Activated naive CD8-positive, alpha-beta T cell treated with anti-CD3 and anti-CD28 coated beads, Interleukin-2, amount 50 U/mL, for 16 hours (primary cell): ENCODE data around the gene KDM6A.
"Not testable (repeated sequence)": the region's sequence is repeated elsewhere in the genome, so short reads cannot be mapped to it uniquely, and the experiment has no call there.

Experiments used
- DNase-seq: peaks from one replicate; pipeline ENCODE4 v3.0.0-alpha.2; 2020; ENCODE audit warnings: low read depth, low spot score

The KDM6A gene

GRCh38 chrX:44922980-44923379 lies 50.0 kb downstream of the KDM6A start:
- DNase-seq, result no peak

DNA sequence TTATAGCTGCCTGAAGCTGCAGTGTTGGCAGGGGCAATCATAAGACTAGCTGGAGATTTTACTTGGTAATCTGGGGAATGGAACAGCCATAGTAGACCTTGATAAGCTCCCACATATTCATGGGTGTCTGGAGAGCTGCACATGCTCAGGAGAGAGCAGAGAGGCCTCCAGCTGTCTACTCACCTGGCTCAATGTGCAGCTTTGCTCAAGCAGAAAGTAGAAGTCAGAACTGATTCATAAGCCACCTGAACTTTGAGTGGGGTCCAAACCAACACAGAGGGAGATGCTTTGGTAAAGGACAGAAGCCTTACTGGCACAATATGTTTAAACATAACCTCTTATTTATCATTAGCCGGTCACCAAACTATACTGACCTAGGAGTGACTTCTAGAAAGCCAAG lies 54.4 kb downstream of the KDM6A start:
- no peak for DNase-seq

DNA sequence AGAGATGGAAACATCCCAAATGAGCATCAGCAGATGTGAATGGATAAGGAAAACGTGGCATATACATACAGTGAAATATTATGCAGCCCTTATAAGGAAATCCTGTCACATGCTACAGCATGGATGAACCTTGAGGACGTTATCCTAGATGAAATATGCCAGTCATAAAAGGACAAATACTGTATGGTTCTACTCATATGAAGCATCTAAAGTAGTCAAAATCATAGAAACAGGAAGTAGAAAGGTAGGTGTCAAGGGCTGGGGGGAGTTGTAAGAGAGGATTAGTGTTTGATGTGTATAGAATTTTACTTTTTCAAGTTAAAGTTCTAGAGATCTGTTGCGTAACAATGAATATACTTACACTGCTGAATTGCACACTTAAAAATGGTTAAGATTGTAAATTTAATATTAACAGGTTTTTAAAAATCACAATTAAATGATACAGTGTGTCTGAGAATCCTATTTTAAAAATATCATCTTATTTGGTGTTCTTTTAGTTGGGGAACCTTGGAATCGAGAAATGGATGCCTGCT lies 58.5 kb downstream of the KDM6A start:
- DNase-seq, result no peak

GRCh38 chrX:44935172-44935571 lies 62.2 kb downstream of the KDM6A start:
- no peak for DNase-seq

GRCh38 chrX:44935640-44936039 lies 62.7 kb downstream of the KDM6A start:
- no peak for DNase-seq

DNA sequence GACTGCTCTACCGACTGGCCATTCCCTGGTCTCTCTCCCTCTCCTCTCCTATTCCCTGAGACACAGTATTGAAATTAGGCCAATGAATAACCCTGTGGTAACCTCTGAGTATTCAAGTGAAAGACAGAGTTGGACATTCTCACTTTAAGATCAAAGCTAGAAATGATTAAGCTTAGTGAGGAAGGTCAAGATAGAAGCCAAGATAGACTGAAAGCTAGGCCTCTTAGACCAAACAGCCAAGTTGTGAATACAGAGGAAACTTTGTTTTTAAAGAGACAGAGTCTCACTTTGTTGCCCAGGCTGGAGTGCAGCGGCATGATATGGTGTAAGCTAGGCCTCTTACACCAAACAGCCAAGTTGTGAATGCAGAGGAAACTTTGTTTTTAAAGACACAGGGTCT lies 64.6 kb downstream of the KDM6A start:
- no peak for DNase-seq

DNA sequence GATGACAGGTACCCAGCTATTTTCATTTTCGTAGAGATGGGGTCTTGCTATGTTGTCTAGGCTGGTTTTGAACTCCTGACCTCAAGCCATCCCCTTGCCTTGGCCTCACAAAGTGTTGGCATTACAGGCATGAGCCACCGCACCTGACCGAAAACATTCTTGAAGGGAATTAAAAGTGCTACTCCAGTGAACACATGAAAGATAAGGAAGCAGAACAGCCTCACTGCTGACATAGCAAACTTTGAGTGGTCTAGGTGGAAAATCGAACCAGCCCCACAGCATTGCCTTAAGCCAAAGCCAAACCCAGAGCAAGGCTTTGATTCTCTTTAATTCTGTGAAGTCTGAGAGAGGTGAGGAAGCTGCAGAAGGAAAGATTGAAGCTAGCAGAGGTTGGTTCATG lies 65.1 kb downstream of the KDM6A start:
- DNase-seq, result no peak

DNA sequence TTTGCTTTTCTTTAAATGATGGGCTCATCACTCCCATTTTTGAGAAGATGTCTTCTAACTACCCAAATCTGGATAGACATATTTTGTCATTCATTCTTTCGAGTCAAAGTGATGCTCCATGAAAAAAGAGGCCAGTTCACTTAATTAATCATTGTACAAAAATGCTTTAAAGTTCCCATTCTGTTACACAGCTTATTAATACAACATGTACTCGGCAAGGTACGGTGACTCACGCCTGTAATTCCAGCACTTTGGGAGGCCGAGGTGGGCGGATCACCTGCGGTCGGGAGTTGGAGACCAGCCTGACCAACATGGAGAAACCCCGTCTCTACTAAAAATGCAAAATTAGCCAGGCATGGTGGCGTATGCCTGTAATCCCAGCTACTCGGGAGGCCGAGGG lies 67.6 kb downstream of the KDM6A start:
- not testable (repeated sequence) for DNase-seq

DNA sequence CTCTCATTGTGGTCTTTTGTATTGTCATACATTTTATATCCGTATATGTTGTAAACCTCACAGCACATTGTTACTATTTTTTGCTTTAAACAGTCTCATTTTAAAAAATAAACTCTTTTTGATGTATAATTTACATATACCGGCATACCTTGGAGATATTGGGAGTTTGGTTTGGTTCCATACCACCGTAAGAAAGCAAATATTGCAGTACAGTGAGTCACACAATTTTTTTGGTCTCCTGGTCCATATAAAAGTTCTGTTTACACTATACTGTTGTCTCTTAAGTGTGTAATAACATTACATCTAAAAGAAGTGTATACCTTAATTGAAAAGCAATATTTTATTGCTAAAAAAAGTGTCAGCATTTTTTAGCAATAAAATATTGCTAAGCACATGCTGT lies 70.0 kb downstream of the KDM6A start:
- DNase-seq, result no peak

GRCh38 chrX:44944894-44945293 lies 71.9 kb downstream of the KDM6A start:
- no peak for DNase-seq

GRCh38 chrX:44945736-44946135 lies 72.7 kb downstream of the KDM6A start:
- no peak for DNase-seq

DNA sequence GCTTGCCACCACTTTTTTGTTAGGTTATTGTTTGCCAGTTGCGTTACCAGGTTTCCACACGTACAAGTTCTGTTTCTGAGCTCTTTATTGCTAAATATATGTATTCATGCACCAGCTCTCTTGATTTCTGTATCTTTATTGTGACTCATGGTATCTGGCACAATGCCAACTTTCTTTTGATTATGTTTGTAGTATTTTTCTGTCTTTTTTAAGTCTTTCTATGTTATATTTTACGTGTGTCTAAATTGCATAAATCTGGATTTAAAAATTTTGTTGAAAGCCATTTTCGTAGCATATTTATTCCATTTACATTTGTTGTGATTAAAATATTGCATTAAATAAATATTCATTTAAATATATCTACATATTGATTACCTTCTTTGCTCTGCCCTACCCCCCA lies 73.8 kb downstream of the KDM6A start:
- no peak for DNase-seq

DNA sequence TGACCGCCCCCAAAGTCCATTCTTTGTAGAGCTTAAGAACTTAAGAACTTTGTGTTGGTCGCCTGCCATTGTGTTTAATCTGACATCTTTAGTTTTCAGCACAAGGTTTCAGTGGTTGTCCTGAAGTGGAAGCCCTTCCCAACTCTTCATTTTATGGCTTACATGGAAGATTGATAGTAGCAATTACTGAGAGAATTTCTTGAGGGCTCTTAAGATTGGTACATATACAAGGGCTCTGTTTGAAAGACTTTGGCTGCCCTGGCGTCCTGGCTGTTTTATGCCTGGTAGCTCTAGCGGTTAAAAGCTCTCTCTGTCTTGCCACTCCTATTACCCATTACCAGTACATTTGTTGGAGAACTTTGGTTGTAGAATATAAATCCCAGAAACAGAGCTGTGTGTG lies 75.0 kb downstream of the KDM6A start:
- no peak for DNase-seq

GRCh38 chrX:44948406-44948805 lies 75.4 kb downstream of the KDM6A start:
- DNase-seq, result no peak

DNA sequence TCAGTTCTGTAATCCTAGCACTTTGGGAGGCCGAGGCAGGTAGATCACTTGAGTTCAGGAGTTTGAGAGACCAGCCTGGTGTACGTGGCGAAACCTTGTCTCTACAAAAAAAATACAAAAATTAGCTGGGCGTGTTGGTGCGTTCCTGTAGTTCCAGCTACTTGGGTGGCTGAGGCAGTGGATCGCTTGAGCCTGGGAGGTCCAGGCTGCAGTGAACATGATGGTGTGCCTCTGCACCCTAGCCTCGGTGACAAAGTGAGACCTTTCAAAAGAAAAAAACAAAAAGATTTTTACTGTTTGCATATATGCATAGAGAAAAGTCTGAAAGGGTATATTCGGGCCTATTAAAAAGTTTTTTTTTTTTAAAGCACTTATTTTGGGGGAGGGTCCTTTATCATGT lies 76.1 kb downstream of the KDM6A start:
- no peak for DNase-seq

- DNase-seq, result not testable (repeated sequence)
Observed at GRCh38 chrX:44950471-44951366, 77.7 kb downstream of the KDM6A start.

DNA sequence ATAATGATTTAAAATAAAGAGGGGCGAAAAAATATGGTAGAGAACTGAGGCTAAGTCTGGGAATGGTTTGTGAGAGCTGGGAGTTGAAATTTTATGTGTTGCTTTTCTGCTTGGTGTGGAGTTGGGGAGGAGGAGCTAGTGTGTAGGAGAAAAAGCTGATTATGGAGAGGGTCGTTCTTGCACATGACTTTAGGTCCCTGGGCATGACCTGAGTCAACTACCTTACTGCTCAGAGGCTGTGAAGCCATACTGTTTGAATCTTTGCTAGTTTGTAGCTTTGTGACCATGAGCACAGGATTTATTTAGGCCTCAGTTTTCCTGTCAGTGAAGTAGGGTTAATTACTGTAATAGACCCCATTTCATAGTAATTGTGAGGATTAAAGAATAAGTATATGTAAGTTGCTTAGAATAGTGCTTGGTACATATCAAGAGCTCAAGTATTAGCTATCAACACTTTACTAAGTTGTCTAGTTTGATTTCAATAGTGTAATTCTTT lies 78.6 kb downstream of the KDM6A start:
- no peak for DNase-seq

DNA sequence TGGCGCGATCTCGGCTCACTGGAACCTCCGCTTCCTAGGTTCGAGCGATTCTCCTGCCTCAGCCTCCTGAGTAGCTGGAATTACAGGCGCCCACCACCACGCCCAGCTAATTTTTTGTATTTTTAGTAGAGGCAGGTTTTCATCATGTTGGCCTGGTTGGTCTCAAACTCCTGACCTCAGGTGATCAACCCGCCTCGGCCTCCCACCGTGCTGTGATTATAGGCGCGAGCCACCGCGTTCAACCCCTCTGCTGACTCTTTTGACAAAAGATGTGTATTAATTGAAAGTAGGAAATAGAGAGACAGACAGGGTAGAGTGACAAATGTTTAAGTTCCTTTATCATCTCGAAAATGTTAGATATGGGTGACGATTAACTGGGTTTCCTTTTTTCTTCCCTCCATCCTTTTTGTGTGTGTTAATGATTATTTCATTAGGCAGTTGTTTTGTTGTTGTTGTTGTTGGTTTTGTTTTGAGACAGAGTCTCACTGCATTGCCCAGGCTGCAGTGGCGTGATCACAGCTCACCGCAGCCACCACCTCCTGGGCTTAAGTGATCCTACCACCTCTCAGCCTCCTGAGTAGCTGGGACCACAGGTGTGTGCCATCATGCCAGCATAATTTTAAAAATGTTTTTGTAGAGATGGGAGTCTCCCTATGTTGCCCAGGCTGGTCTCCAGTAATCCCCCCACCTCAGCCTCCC lies 79.5 kb downstream of the KDM6A start:
- DNase-seq, result no peak

DNA sequence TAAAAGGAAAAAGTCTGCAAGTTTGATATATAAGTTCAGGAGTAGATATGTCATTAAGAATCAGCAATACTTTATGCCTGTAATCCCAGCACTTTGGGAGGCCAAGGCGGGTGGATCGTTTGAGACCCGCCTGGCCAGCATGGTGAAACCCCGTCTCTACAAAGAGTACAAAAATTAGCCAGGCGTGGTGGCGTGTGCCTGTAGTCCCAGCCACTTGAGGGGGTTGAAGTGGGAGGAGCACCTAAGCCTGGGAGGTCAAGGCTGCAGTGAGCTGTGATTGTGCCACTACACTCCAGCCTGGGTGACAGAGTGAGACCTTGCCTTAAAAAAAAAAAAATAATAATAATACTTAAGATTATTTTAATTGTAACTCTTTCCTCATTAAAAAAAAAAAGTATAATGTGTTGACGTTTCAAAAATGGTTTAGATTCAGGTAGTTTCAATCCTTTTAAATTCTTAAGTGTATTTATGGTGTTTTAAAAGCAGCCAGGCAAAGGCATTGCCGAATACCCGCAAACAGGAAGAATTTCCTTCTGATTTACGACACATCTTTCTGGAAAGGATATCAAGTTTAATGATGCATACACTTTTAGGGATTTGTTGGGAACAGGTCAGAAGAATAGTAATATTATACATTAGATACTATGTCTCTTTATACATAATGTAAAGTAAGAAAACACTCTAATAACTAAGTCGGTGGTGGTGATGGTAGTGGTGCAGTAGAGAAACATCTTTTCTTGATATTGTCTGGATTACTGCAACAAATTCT lies 80.9 kb downstream of the KDM6A start:
- no peak for DNase-seq

DNA sequence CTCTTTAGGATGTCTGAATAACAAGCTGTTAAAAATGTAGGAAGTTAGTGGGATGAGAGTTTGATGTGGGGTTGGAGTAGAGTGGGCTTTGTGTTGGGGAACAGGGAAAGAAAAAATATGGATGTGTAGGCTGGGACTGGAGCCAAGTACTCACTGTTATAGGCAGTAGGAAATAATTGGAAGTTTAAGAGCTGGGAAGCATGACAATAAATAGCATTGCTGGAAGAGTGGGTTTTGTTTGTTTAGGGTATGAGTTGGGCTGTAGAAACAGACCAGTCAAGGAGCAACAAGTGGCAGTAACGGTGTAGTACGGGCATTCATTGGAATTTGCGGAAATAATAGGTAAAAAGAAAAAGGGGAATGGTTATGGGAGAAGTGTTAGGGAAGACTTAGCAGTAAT lies 81.6 kb downstream of the KDM6A start:
- DNase-seq, result no peak

- DNase-seq, result no peak
Observed at GRCh38 chrX:44957848-44958247, 84.9 kb downstream of the KDM6A start.

DNA sequence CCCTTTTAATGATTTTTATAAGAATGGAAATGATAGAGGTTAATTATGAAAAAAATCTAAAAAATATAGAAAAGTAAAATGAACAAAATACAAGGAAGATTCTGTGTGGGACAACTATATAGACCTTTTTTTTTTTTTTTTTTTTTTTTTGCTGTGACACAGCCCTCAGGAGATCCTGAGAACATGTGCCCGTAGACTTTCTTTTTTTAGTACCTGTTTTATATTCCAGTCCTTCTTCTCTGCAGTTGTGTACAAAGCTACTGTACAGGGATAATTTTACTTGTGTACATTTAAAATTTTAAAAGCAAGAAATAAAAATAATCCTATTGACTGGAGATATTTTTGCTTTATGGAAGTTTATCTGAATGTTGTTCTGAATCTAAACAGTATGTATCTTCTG lies 85.5 kb downstream of the KDM6A start:
- no peak for DNase-seq
